ENCODE results near the gene PHF1. TPM values are rescaled to one million over a fixed set of nuclear protein-coding genes. Genes with fewer than 3 reads are reported as not detected.

The PHF1 gene
- total and polyA plus RNA-seq, 2 experiments from 2014 or later: 34.5 to 116 TPM

- H3K36me3 ChIP-seq: peaks cover 49% of the 10 kb centered on the region
- no peak overlapping the region for H3K27ac ChIP-seq
- TF ChIP-seq CTCF (IDR thresholded peaks at IDR 0.05; ENCODE audit: low read depth, low read length): no peak
- no peaks in the 10 kb centered on the region for H3K27me3 ChIP-seq
- peaks cover 5% of the 10 kb centered on the region for H3K4me1 ChIP-seq (ENCODE audit: low read depth)
- H3K9me3 ChIP-seq (ENCODE audit: low read depth): no peaks in the 10 kb centered on the region
- H3K4me3 ChIP-seq: no peak overlapping the region
- no peak for DNase-seq (ENCODE audit: low read depth in 1 of 2, low spot score in 1 of 2)
Observed at GRCh38 chr6:33438978-33439594, 28.3 kb downstream of the PHF1 start.

DNA sequence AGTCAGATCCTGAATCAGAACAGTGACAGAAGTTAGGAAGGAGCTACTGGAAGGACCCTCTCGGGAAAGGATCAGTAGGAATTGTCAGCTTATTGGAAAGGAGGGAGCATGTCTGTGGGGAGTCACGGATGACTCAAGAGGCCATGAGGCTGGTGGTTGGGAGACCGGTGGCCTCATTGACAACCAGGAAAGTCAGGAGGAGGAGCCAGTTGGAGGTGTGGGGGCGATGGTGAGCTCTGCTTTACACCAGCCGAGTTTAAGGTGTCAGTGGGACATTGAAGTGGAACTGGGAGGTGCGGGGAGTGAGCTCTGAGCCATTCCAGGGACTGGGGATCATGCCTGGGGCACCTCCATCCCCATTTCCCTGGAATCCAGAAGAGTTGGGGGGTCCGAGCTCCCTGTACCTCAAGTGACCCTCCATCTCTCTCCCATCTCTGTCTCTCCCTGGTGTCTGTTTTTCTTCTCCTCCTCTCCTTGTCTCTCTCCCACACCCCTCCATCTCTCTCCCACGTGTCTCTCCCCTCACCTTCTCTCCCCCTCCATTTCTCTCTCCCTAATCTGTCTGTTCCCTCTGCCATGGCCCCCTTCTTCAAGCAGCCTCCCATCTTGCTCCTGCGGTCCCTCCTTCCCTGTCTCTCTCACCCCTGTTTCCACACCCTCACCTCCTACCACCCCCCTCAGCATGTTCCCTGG lies 29.3 kb downstream of the PHF1 start:
- no peaks in the 10 kb centered on the region for H3K9me3 ChIP-seq (ENCODE audit: low read depth)
- peaks cover 57% of the 10 kb centered on the region for H3K36me3 ChIP-seq
- no peaks in the 10 kb centered on the region for H3K4me1 ChIP-seq (ENCODE audit: low read depth)
- H3K27me3 ChIP-seq: no peaks in the 10 kb centered on the region
- H3K27ac ChIP-seq: no peak overlapping the region
- H3K4me3 ChIP-seq: no peak overlapping the region
- no peak for TF ChIP-seq CTCF (IDR thresholded peaks at IDR 0.05; ENCODE audit: low read depth, low read length)
- no peak for DNase-seq (ENCODE audit: low read depth in 1 of 2, low spot score in 1 of 2)

DNA sequence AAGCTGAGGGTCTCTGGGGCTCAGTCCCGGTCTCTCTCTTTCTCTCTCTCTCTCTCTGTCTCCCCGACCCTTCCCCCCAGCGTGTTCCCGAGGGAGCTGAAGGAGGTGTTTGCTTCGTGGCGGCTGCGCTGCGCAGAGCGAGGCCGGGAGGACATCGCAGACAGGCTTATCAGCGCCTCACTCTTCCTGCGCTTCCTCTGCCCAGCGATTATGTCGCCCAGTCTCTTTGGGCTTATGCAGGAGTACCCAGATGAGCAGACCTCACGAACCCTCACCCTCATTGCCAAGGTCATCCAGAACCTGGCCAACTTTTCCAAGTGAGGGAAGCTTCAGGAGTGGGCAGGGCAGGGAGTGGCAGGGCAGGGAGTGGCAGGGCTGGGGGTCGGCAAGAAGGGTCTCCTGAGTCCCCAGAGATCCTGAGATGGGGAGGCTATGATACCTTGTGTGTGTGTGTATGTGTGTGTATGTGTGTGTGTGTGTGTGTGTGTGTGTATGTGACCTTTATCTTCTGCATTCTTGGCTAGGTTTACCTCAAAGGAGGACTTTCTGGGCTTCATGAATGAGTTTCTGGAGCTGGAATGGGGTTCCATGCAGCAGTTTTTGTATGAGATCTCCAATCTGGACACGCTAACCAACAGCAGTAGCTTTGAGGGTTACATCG lies 30.0 kb downstream of the PHF1 start:
- Histone ChIP-seq H3K9me3 (ENCODE audit: low read depth) (no peaks in the 10 kb centered on the region), H3K27me3 (no peaks in the 10 kb centered on the region), H3K36me3 (peaks cover 55% of the 10 kb centered on the region), H3K27ac (no peak overlapping the region), H3K4me3 (no peak overlapping the region), H3K4me1 (ENCODE audit: low read depth) (no peaks in the 10 kb centered on the region)
- no peak for DNase-seq (ENCODE audit: low read depth in 1 of 2, low spot score in 1 of 2)
- no peak for TF ChIP-seq CTCF (IDR thresholded peaks at IDR 0.05; ENCODE audit: low read depth, low read length)

- Histone ChIP-seq H3K27ac (no peak overlapping the region), H3K4me1 (ENCODE audit: low read depth) (no peaks in the 10 kb centered on the region), H3K4me3 (no peak overlapping the region), H3K9me3 (ENCODE audit: low read depth) (no peaks in the 10 kb centered on the region), H3K27me3 (no peaks in the 10 kb centered on the region), H3K36me3 (peaks cover 49% of the 10 kb centered on the region)
- DNase-seq (ENCODE audit: low read depth in 1 of 2, low spot score in 1 of 2): no peak
- no peak for TF ChIP-seq CTCF (IDR thresholded peaks at IDR 0.05; ENCODE audit: low read depth, low read length)
Observed at GRCh38 chr6:33441457-33441856, 30.6 kb downstream of the PHF1 start.

DNA sequence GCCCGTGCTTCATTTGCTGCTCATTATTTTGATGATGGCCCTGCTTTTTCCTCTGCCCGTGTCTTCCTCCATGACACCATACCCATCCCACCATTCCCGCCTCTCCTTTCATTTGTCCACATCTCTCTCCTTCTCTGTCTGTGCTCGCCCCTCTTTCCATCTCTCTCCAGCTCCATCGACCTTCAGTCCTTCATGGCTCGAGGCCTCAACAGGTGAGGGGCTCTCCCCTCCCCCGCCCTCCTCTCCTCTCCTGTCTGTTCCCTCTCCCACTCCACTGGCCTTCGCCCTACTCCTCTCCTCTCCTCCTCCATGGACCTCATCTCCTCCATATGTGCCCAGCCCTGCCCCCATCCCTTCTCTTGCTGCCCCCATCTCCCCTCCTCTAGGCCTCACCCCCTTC lies 31.5 kb downstream of the PHF1 start:
- H3K4me3 ChIP-seq: no peak overlapping the region
- no peaks in the 10 kb centered on the region for H3K4me1 ChIP-seq (ENCODE audit: low read depth)
- H3K27me3 ChIP-seq: no peaks in the 10 kb centered on the region
- H3K9me3 ChIP-seq (ENCODE audit: low read depth): no peaks in the 10 kb centered on the region
- no peak for DNase-seq (ENCODE audit: low read depth in 1 of 2, low spot score in 1 of 2)
- TF ChIP-seq CTCF (IDR thresholded peaks at IDR 0.05; ENCODE audit: low read depth, low read length): no peak
- H3K36me3 ChIP-seq: peaks cover 50% of the 10 kb centered on the region
- no peak overlapping the region for H3K27ac ChIP-seq
